A673 (cell line): ENCODE data around the gene ARHGAP1.

Experiments used
- EZH2 ChIP-seq: fragments of 200-600 bp; sonication (generic); IDR thresholded peaks from 2 replicates; pipeline ENCODE4 v1.6.1; 2017; ENCODE audit warnings: borderline replicate concordance, low read depth, mild to moderate bottlenecking, mixed read lengths, antibody characterized with exemption, low read length; ENCODE audit not compliant: poor library complexity, severe bottlenecking
- TF ChIP-seq, protein P1 (sequence below): fragments of 300-800, 200-600 bp; sonication (generic); conservative IDR thresholded peaks from 2 replicates; pipeline ENCODE4 v1.5.1; 2017; ENCODE audit warnings: low read depth, mild to moderate bottlenecking, antibody characterized with exemption, low read length, moderate library complexity, mixed read lengths

DNA sequence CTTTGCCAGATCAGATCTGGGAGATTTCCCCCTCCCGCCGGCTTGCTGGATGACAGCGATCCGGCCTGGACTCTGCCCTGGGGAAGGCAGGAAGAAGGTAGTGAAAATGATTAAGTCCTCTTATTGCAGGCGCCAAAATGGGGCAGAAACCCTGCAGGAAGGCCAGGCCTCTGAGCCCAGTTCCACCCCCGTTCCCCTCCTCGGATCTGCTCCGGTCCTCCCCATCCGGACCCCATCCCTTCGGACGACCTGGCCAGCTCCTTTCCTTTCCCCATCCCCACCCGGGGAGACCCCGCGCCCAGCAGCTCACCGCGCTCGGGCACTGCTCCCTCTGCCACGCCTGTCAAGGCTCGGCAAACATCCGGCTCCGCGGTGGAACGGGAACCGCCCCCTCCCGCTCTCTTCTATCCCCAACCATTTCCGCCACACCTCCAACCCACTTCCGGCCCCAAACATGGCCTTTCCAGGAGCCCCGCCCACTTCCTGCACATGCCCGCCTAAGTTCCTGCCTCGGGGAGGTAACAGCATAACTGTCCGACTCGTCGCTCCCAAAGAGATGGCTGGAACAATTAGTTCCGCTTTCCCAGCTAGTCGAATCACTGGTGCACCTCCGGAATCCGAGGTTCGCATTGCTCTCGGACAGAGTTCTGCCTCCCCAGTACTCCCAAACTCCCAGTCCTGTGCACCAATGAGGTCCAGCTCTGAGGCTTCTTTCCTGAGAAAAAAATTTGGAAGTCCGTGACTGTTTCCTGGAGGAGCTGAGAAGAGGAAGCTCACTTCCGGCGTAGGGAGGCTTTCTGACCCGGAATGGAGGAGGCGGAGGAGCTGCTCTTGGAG lies at the start of gene ARHGAP1, which contains the start of gene ZNF408:
- TF ChIP-seq, protein P1, sequence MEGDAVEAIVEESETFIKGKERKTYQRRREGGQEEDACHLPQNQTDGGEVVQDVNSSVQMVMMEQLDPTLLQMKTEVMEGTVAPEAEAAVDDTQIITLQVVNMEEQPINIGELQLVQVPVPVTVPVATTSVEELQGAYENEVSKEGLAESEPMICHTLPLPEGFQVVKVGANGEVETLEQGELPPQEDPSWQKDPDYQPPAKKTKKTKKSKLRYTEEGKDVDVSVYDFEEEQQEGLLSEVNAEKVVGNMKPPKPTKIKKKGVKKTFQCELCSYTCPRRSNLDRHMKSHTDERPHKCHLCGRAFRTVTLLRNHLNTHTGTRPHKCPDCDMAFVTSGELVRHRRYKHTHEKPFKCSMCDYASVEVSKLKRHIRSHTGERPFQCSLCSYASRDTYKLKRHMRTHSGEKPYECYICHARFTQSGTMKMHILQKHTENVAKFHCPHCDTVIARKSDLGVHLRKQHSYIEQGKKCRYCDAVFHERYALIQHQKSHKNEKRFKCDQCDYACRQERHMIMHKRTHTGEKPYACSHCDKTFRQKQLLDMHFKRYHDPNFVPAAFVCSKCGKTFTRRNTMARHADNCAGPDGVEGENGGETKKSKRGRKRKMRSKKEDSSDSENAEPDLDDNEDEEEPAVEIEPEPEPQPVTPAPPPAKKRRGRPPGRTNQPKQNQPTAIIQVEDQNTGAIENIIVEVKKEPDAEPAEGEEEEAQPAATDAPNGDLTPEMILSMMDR = no peak
- no peak for TF ChIP-seq EZH2
